Fibroblast of the aortic adventitia (primary cell): ENCODE measurements around the gene PAX7. TPM values are rescaled to one million over a fixed set of nuclear protein-coding genes. Genes with fewer than 3 reads are reported as not detected.
A peak's percentile ranks its signal among the peaks of the same experiment; 100 is the strongest.
"Not testable (repeated sequence)": the region's sequence is repeated elsewhere in the genome, so short reads cannot be mapped to it uniquely, and the experiment has no call there.

ENCODE experiments used
- DNase-seq: peaks from one replicate; pipeline ENCODE4 v3.0.0-alpha.2; 2010; ENCODE audit warnings: low read depth
- H3K4me3 ChIP-seq: 2 replicates; pipeline ENCODE4 v1.5.1; 2011; ENCODE audit warnings: low read depth, mild to moderate bottlenecking, control low read depth, low read length, moderate library complexity
- CTCF ChIP-seq: IDR thresholded peaks from 2 replicates; pipeline ENCODE4 v1.5.1; 2011; ENCODE audit warnings: mild to moderate bottlenecking, low read length, control low read depth, inconsistent platforms; ENCODE audit not compliant: insufficient read depth
- total RNA-seq: library from RNA; depleted of rRNA; stranded (reverse); fragments of >200 nt; gene quantifications from 2 replicates; pipeline ENCODE4 v1.2.3, GENCODE V29; 2012; ENCODE audit warnings: low replicate concordance

PAX7 gene
- total RNA-seq: not detected in 2 replicates

GRCh38 chr1:18630511-18631495, at the start of gene PAX7:
Gene PAX7, plus strand, starts transcription at chr1:18630846. Its CDS starts 758 bp downstream, at chr1:18631604.
- no peak within 1 kb of the TSS for H3K4me3 ChIP-seq
- no peak for DNase-seq
- no peak for TF ChIP-seq CTCF

- no peak for DNase-seq
- peak; percentile 65 for TF ChIP-seq CTCF
- H3K4me3 ChIP-seq: no peak overlapping the region
Observed at GRCh38 chr1:18581420-18581880, 49.2 kb upstream of the PAX7 start.

- no peak for DNase-seq
- no peak overlapping the region for H3K4me3 ChIP-seq
- no peak for TF ChIP-seq CTCF
Observed at GRCh38 chr1:18582890-18583289, 47.8 kb upstream of the PAX7 start.

GRCh38 chr1:18583326-18583941, 47.2 kb upstream of the PAX7 start:
- peak; percentile 5 for DNase-seq

GRCh38 chr1:18586016-18586415, 44.6 kb upstream of the PAX7 start:
- DNase-seq, H3K4me3 ChIP-seq: not testable (repeated sequence)

More at GRCh38 chr1:18583326-18583941, 47.2 kb upstream of the PAX7 start:
- H3K4me3 ChIP-seq: no peak overlapping the region
- no peak for TF ChIP-seq CTCF

- no peak overlapping the region for H3K4me3 ChIP-seq
- DNase-seq: no peak
- TF ChIP-seq CTCF: no peak
Observed at GRCh38 chr1:18588093-18588492, 42.6 kb upstream of the PAX7 start.

GRCh38 chr1:18592368-18592767, 38.3 kb upstream of the PAX7 start:
- H3K4me3 ChIP-seq: no peak overlapping the region
- DNase-seq: no peak
- no peak for TF ChIP-seq CTCF
